GM19240 (cell line): ENCODE measurements around the gene PAM.
"Not testable (repeated sequence)": the region's sequence is repeated elsewhere in the genome, so short reads cannot be mapped to it uniquely, and the experiment has no call there.

Experiments used
- DNase-seq: peaks from one replicate; pipeline ENCODE4 v3.0.0; 2011; ENCODE audit warnings: low spot score; ENCODE audit not compliant: insufficient read length

Gene PAM

GRCh38 chr5:102750151-102750834 lies 4.8 kb upstream of the PAM start:
- DNase-seq: no peak

- not testable (repeated sequence) for DNase-seq
Observed at GRCh38 chr5:102751903-102752376, 3.2 kb upstream of the PAM start.

- no peak for DNase-seq
Observed at GRCh38 chr5:102753889-102754766, 977 bp upstream of the PAM start.

- no peak for DNase-seq
Observed at GRCh38 chr5:102755686-102756371, 724 bp downstream of the PAM start.

GRCh38 chr5:102758576-102758975 lies 3.5 kb downstream of the PAM start:
- DNase-seq: no peak

- no peak for DNase-seq
Observed at GRCh38 chr5:102759289-102759688, 4.2 kb downstream of the PAM start.

GRCh38 chr5:102759700-102760099 lies 4.6 kb downstream of the PAM start:
- no peak for DNase-seq

- no peak for DNase-seq
Observed at GRCh38 chr5:102760815-102761214, 5.7 kb downstream of the PAM start.

GRCh38 chr5:102762095-102762534 lies 7.0 kb downstream of the PAM start:
- DNase-seq: no peak

- DNase-seq: no peak
Observed at GRCh38 chr5:102762562-102763227, 7.6 kb downstream of the PAM start.

- DNase-seq: no peak
Observed at GRCh38 chr5:102763734-102764133, 8.6 kb downstream of the PAM start.

- no peak for DNase-seq
Observed at GRCh38 chr5:102764381-102765004, 9.4 kb downstream of the PAM start.

- DNase-seq: no peak
Observed at GRCh38 chr5:102765350-102765749, 10.2 kb downstream of the PAM start.

GRCh38 chr5:102766295-102767090 lies 11.4 kb downstream of the PAM start:
- no peak for DNase-seq

- DNase-seq: no peak
Observed at GRCh38 chr5:102767862-102768261, 12.8 kb downstream of the PAM start.

GRCh38 chr5:102770803-102771202 lies 15.7 kb downstream of the PAM start:
- DNase-seq: no peak

- no peak for DNase-seq
Observed at GRCh38 chr5:102771435-102771834, 16.3 kb downstream of the PAM start.

GRCh38 chr5:102772273-102772672 lies 17.2 kb downstream of the PAM start:
- DNase-seq: no peak

- no peak for DNase-seq
Observed at GRCh38 chr5:102773133-102773532, 18.0 kb downstream of the PAM start.

GRCh38 chr5:102775756-102776155 lies 20.7 kb downstream of the PAM start:
- DNase-seq: not testable (repeated sequence)
